Coronary artery (tissue), 2 donors: Measurements from ENCODE around the gene C1orf167.
A peak's percentile ranks its signal among the peaks of the same experiment; 100 is the strongest.

Source experiments
- DNase-seq: peaks from one replicate; pipeline ENCODE4 v3.0.0-alpha.2; 2017; ENCODE audit warnings: low spot score
- H3K27ac ChIP-seq, 2 donors: fragments of 200-600 bp; sonication (generic); one replicate each; pipeline ENCODE4 v1.5.1; 2016 to 2019
- H3K4me3 ChIP-seq: fragments of 200-600 bp; sonication (generic); 2 replicates; pipeline ENCODE4 v1.5.1; 2016; ENCODE audit warnings: mild to moderate bottlenecking, moderate library complexity
- CTCF ChIP-seq: fragments of 200-600 bp; sonication (generic); IDR thresholded peaks from one replicate; pipeline ENCODE4 v1.5.1; 2019; ENCODE audit warnings: antibody characterized with exemption

The C1orf167 gene

GRCh38 chr1:11784256-11784992 lies 22.4 kb downstream of the C1orf167 start:
- H3K4me3 ChIP-seq, result peak overlapping the region; percentile 63
- no peak for DNase-seq
- H3K27ac ChIP-seq, result peak overlapping the region in 1 of 2 donors; percentile 44
- no peak for TF ChIP-seq CTCF

- H3K27ac ChIP-seq, result peak overlapping the region in 1 of 2 donors; percentile 44
- no peak for DNase-seq
- peak; percentile 80 for TF ChIP-seq CTCF
- peak overlapping the region; percentile 63 for H3K4me3 ChIP-seq
These were observed 23.2 kb downstream of the C1orf167 start for GRCh38 chr1:11784993-11785769.

GRCh38 chr1:11786168-11786567 lies 24.2 kb downstream of the C1orf167 start:
- TF ChIP-seq CTCF, result no peak
- DNase-seq, result no peak
- Histone ChIP-seq H3K4me3 (no peak overlapping the region), H3K27ac (no peak overlapping the region)

- no peak for DNase-seq
- TF ChIP-seq CTCF, result no peak
- H3K27ac ChIP-seq, result peak overlapping the region; percentile 79 to 99
- H3K4me3 ChIP-seq, result peak overlapping the region; percentile 57
These were observed 25.3 kb downstream of the C1orf167 start for GRCh38 chr1:11787251-11787803.

GRCh38 chr1:11787804-11788436 lies 25.9 kb downstream of the C1orf167 start:
- peak overlapping the region; percentile 79 to 99 for H3K27ac ChIP-seq
- peak overlapping the region; percentile 57 for H3K4me3 ChIP-seq
- TF ChIP-seq CTCF, result no peak
- no peak for DNase-seq

- H3K27ac ChIP-seq, result peak overlapping the region; percentile 79 to 99
- no peak overlapping the region for H3K4me3 ChIP-seq
- TF ChIP-seq CTCF, result no peak
- no peak for DNase-seq
These were observed 26.6 kb downstream of the C1orf167 start for GRCh38 chr1:11788549-11789053.
